Left lobe of liver (tissue), 2 donors: Measurements from ENCODE around the gene TPCN1. TPM values are rescaled to one million over a fixed set of nuclear protein-coding genes. Genes with fewer than 3 reads are reported as not detected.
A peak's percentile ranks its signal among the peaks of the same experiment; 100 is the strongest.

Source experiments
- ATAC-seq: fragments of 200-7000 bp; cut with Tn5 transposase; one replicate; pipeline ENCODE4 v1.9.1; 2020; ENCODE audit warnings: mild to moderate bottlenecking, moderate library complexity
- DNase-seq: peaks from one replicate; pipeline ENCODE4 v3.0.0-alpha.2; 2020; ENCODE audit warnings: low spot score
- total RNA-seq: library from RNA; stranded (reverse); gene quantifications from one replicate; pipeline ENCODE4 v1.2.1, GENCODE V29; 2021
- donor health status: DM: no; HTN: no; CAD: no; lungs with moderate emphysema.
- donor health status: DM: no; HTN: yes; CAD: no.

The TPCN1 gene
- total RNA-seq, 1 donor from 2014 or later: 33.1 TPM

GRCh38 chr12:113298861-113299545 is 77.7 kb downstream of the TPCN1 start:
- peak; percentile 55 for DNase-seq
- no peak for ATAC-seq

- DNase-seq: no peak
Measured at GRCh38 chr12:113299619-113300237, 78.5 kb downstream of the TPCN1 start.

GRCh38 chr12:113301811-113302210 is 80.5 kb downstream of the TPCN1 start:
- ATAC-seq (no peak), DNase-seq (no peak)

More at GRCh38 chr12:113299619-113300237, 78.5 kb downstream of the TPCN1 start:
- no peak for ATAC-seq

- no peak for DNase-seq
- no peak for ATAC-seq
Measured at GRCh38 chr12:113302466-113302865, 81.2 kb downstream of the TPCN1 start.

GRCh38 chr12:113302886-113303640 is 81.8 kb downstream of the TPCN1 start:
- ATAC-seq: no peak
- DNase-seq: no peak

GRCh38 chr12:113305281-113305856 is 84.1 kb downstream of the TPCN1 start:
- DNase-seq: no peak
- no peak for ATAC-seq

- DNase-seq (no peak), ATAC-seq (no peak)
Measured at GRCh38 chr12:113306382-113306781, 85.1 kb downstream of the TPCN1 start.

GRCh38 chr12:113310489-113310888 is 89.2 kb downstream of the TPCN1 start:
- DNase-seq (no peak), ATAC-seq (peak; percentile 41)

GRCh38 chr12:113314121-113314529 is 92.9 kb downstream of the TPCN1 start:
- ATAC-seq (no peak), DNase-seq (no peak)

GRCh38 chr12:113315358-113315757 is 94.1 kb downstream of the TPCN1 start:
- ATAC-seq (no peak), DNase-seq (no peak)

GRCh38 chr12:113316155-113316554 is 94.9 kb downstream of the TPCN1 start:
- DNase-seq (no peak), ATAC-seq (no peak)

GRCh38 chr12:113317122-113317521 is 95.9 kb downstream of the TPCN1 start:
- no peak for DNase-seq
- no peak for ATAC-seq

GRCh38 chr12:113318046-113318656 is 96.9 kb downstream of the TPCN1 start:
- DNase-seq: no peak
- ATAC-seq: no peak

- ATAC-seq (peak; percentile 30), DNase-seq (no peak)
Measured at GRCh38 chr12:113318900-113319628, 97.8 kb downstream of the TPCN1 start.

- ATAC-seq (no peak), DNase-seq (no peak)
Measured at GRCh38 chr12:113320401-113320800, 99.1 kb downstream of the TPCN1 start.

- DNase-seq (no peak), ATAC-seq (peak; percentile 25)
Measured at GRCh38 chr12:113322343-113322742, 101.1 kb downstream of the TPCN1 start.

- peak; percentile 52 for ATAC-seq
- peak; percentile 51 for DNase-seq
Measured at GRCh38 chr12:113325916-113326315, 104.7 kb downstream of the TPCN1 start.

GRCh38 chr12:113326775-113327395 is 105.6 kb downstream of the TPCN1 start:
- ATAC-seq: no peak

GRCh38 chr12:113328368-113328889 is 107.2 kb downstream of the TPCN1 start:
- DNase-seq (no peak), ATAC-seq (no peak)

More at GRCh38 chr12:113326775-113327395, 105.6 kb downstream of the TPCN1 start:
- DNase-seq: no peak
